Fibroblast of lung (primary cell): ENCODE data around the gene SETBP1. TPM values are rescaled to one million over a fixed set of nuclear protein-coding genes. Genes with fewer than 3 reads are reported as not detected.

Source experiments
- DNase-seq, 2 donors: peaks; one replicate each; pipeline versions ENCODE4 v3.0.0 to v3.0.0-alpha.2; 2010; ENCODE audit warnings: low read depth in 2 of 2
- H2AFZ ChIP-seq: 2 replicates; pipeline ENCODE4 v1.5.1; 2012; ENCODE audit warnings: low read length, control low read depth, inconsistent platforms
- H3K27ac ChIP-seq: 2 replicates; pipeline ENCODE4 v1.5.1; 2011; ENCODE audit warnings: low read length, control low read depth; ENCODE audit not compliant: insufficient read depth
- H3K27me3 ChIP-seq: 2 replicates; pipeline ENCODE4 v1.5.1; 2011; ENCODE audit warnings: mild to moderate bottlenecking, low read length; ENCODE audit not compliant: control insufficient read depth, insufficient read depth
- H3K36me3 ChIP-seq: 2 replicates; pipeline ENCODE4 v1.5.1; 2011; ENCODE audit warnings: low read length; ENCODE audit not compliant: control insufficient read depth, insufficient read depth
- H3K4me1 ChIP-seq: 2 replicates; pipeline ENCODE4 v1.5.1; 2011; ENCODE audit warnings: low read length; ENCODE audit not compliant: control insufficient read depth, insufficient read depth; ENCODE audit errors: extremely low read depth
- H3K4me2 ChIP-seq: 2 replicates; pipeline ENCODE4 v1.5.1; 2011; ENCODE audit warnings: low read length, control low read depth; ENCODE audit not compliant: insufficient read depth; ENCODE audit errors: extremely low read depth
- H3K4me3 ChIP-seq, 4 experiments: fragments of 200-600 bp in 1 of 4; sonication (generic) in 1 of 4; replicated peaks in 1 of 4; 2 replicates each; pipeline ENCODE4 v1.5.1; 2011 to 2016; ENCODE audit warnings: low read length in 4 of 4, low read depth in 3 of 4, mild to moderate bottlenecking in 3 of 4, control low read depth in 2 of 4, inconsistent platforms in 1 of 4, mixed read lengths in 1 of 4; ENCODE audit not compliant: insufficient read depth in 1 of 4; ENCODE audit errors: control extremely low read depth in 1 of 4
- H3K79me2 ChIP-seq: 2 replicates; pipeline ENCODE4 v1.5.1; 2012; ENCODE audit warnings: mild to moderate bottlenecking, low read length, inconsistent platforms; ENCODE audit not compliant: control insufficient read depth, insufficient read depth
- H3K9ac ChIP-seq: 2 replicates; pipeline ENCODE4 v1.5.1; 2011; ENCODE audit warnings: mild to moderate bottlenecking, low read length, control low read depth; ENCODE audit not compliant: insufficient read depth
- H3K9me3 ChIP-seq: 2 replicates; pipeline ENCODE4 v1.5.1; 2012; ENCODE audit warnings: low read depth, low read length; ENCODE audit not compliant: control insufficient read depth, insufficient read depth
- H4K20me1 ChIP-seq: 2 replicates; pipeline ENCODE4 v1.5.1; 2011; ENCODE audit warnings: low read length; ENCODE audit not compliant: control insufficient read depth, insufficient read depth; ENCODE audit errors: extremely low read depth
- CTCF ChIP-seq, 2 donors: IDR thresholded peaks in 1 of 2; conservative IDR thresholded peaks in 1 of 2; 1 replicate in 1 of 2; 2 replicates in 1 of 2; pipeline ENCODE4 v1.5.1; 2011 to 2012; ENCODE audit warnings: low read length in 2 of 2, control low read depth in 1 of 2, inconsistent platforms in 1 of 2, low read depth in 1 of 2, mild to moderate bottlenecking in 1 of 2
- EZH2 ChIP-seq: IDR thresholded peaks from 2 replicates; pipeline ENCODE4 v1.5.1; 2012; ENCODE audit warnings: low read length, control low read depth, mild to moderate bottlenecking; ENCODE audit errors: missing control alignments
- polyA plus RNA-seq, 2 donors: library from polyadenylated mRNA; depleted of rRNA in 1 of 2; stranded (reverse) in 1 of 2; unstranded in 1 of 2; fragments of >200 nt; gene quantifications; 2 replicates each; pipeline ENCODE4 v1.2.1, GENCODE V29; 2011 to 2012; ENCODE audit warnings: missing spikeins in 1 of 2
- total RNA-seq: library from RNA; depleted of rRNA; stranded (reverse); fragments of >200 nt; gene quantifications from 2 replicates; pipeline ENCODE4 v1.2.1, GENCODE V29; 2014

Gene SETBP1
- total and polyA plus RNA-seq, 2 donors (not counting 1 experiment from before 2014, with no cell fraction given), result 4.5 to 5.4 TPM

- H3K27me3 ChIP-seq, result no peaks in the 10 kb centered on the region
- DNase-seq, result no peak
- H3K4me1 ChIP-seq, result peaks cover 3% of the 10 kb centered on the region
- H4K20me1 ChIP-seq, result no peaks in the 10 kb centered on the region
- no peak for TF ChIP-seq CTCF (conservative IDR thresholded peaks at IDR 0.05 in 1 of 2, IDR thresholded peaks at IDR 0.05 in 1 of 2; ENCODE audit: low read depth in 1 of 2, low read length in 2 of 2)
- TF ChIP-seq EZH2, result no peak
- H3K9me3 ChIP-seq, result no peaks in the 10 kb centered on the region
- H3K27ac ChIP-seq, result no peak overlapping the region
- H3K4me2 ChIP-seq, result no peak overlapping the region
- no peaks in the 10 kb centered on the region for H3K79me2 ChIP-seq
- H2AFZ ChIP-seq, result no peak overlapping the region
- no peak overlapping the region for H3K4me3 ChIP-seq
- H3K9ac ChIP-seq, result no peak overlapping the region
- no peaks in the 10 kb centered on the region for H3K36me3 ChIP-seq
Observed at GRCh38 chr18:44747157-44747556, 66.5 kb downstream of the SETBP1 start.

GRCh38 chr18:44748582-44748981 lies 67.9 kb downstream of the SETBP1 start:
- Histone ChIP-seq H3K79me2 (no peaks in the 10 kb centered on the region), H3K4me1 (no peaks in the 10 kb centered on the region), H3K9me3 (no peaks in the 10 kb centered on the region), H3K36me3 (no peaks in the 10 kb centered on the region), H4K20me1 (no peaks in the 10 kb centered on the region), H3K27me3 (no peaks in the 10 kb centered on the region), H3K9ac (no peak overlapping the region), H3K4me2 (no peak overlapping the region), H3K27ac (no peak overlapping the region), H2AFZ (no peak overlapping the region), H3K4me3 (no peak overlapping the region)
- TF ChIP-seq EZH2 (no peak), CTCF (conservative IDR thresholded peaks at IDR 0.05 in 1 of 2, IDR thresholded peaks at IDR 0.05 in 1 of 2; ENCODE audit: low read depth in 1 of 2, low read length in 2 of 2) (no peak)
- no peak for DNase-seq

DNA sequence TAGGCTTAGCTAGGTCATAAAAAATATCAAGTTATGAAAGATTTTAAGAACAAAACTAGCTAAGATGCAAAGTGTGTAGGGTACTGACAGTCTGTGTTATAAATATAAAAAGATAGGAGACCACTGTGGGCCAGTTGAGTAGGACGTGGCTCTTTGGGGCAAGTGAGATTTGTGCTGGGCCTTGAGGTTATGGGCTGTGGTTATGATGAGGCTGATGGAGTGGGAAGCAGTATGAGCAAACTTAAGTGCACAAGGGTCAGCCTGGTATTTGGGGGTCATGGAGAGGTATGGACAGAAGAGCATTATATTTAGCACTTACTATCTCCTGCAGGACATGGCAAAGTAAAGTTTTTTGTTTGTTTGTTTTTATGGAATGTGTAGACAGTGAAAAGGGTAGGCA lies 70.1 kb downstream of the SETBP1 start:
- Histone ChIP-seq H3K27me3 (no peaks in the 10 kb centered on the region), H3K79me2 (no peaks in the 10 kb centered on the region)
- TF ChIP-seq CTCF (conservative IDR thresholded peaks at IDR 0.05 in 1 of 2, IDR thresholded peaks at IDR 0.05 in 1 of 2; ENCODE audit: low read depth in 1 of 2, low read length in 2 of 2) (no peak), EZH2 (no peak)

More for the DNA sequence above, 70.1 kb downstream of the SETBP1 start:
- H3K36me3 ChIP-seq, result no peaks in the 10 kb centered on the region
- no peak overlapping the region for H3K27ac ChIP-seq
- no peaks in the 10 kb centered on the region for H3K4me1 ChIP-seq
- H4K20me1 ChIP-seq, result no peaks in the 10 kb centered on the region
- no peak overlapping the region for H3K4me3 ChIP-seq
- H2AFZ ChIP-seq, result no peak overlapping the region
- no peak overlapping the region for H3K4me2 ChIP-seq
- no peak overlapping the region for H3K9ac ChIP-seq
- no peaks in the 10 kb centered on the region for H3K9me3 ChIP-seq
- no peak for DNase-seq
